HG02973 (cell line): Measurements from ENCODE around the gene SKAP1.
"Not testable (repeated sequence)": the region's sequence is repeated elsewhere in the genome, so short reads cannot be mapped to it uniquely, and the experiment has no call there.

ENCODE experiments used
- ATAC-seq: cut with Tn5 transposase; IDR thresholded peaks from one replicate; pipeline ENCODE4 v1.9.1; 2021; ENCODE audit warnings: moderate library complexity; ENCODE audit not compliant: unreplicated experiment

Gene SKAP1

DNA sequence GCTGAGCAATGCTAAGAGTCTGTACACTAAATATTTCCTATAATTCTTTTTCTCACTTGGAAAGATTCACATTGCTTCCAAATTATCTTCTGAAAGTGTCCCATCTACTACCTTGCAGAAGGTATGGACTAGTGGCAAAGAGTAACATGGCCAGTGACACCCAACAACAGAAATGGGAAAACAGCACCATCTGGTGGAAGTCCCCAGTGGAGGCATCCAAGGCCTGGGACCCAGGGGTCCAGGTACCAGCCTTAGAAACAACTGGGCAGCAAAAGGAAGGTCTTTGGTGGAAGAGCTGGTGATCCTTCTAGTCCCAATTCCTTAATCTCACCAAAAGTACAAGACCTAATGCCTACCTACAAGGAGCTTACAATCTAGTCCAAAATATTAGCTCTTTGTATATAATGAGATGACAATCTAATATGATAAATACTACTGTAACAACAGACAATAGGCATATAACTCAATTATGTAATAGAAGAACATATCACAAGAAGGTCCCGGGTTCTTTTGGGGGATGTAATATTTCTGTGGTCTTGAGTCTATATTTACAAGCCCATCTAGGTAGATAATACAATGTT, 55.3 kb downstream of the SKAP1 start:
- ATAC-seq = no peak

DNA sequence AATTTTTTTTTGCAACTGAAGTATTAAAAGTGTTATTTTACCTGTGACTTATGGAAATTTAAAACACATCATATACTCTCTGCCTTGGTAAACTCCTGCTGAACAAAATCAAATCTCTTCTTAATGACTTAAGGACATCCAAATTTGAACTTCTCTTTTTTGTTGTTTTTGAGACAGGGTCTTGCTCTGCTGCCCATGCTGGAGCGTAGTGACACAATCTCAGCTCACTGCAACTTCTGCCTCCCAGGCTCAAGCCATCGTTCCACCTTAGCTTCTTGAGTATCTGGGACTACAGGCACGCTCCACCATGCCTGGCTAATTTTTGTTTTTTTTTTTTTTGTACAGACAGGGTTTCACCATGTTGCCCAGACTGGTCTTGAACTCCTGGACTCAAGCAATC, 56.1 kb downstream of the SKAP1 start:
- ATAC-seq = no peak

DNA sequence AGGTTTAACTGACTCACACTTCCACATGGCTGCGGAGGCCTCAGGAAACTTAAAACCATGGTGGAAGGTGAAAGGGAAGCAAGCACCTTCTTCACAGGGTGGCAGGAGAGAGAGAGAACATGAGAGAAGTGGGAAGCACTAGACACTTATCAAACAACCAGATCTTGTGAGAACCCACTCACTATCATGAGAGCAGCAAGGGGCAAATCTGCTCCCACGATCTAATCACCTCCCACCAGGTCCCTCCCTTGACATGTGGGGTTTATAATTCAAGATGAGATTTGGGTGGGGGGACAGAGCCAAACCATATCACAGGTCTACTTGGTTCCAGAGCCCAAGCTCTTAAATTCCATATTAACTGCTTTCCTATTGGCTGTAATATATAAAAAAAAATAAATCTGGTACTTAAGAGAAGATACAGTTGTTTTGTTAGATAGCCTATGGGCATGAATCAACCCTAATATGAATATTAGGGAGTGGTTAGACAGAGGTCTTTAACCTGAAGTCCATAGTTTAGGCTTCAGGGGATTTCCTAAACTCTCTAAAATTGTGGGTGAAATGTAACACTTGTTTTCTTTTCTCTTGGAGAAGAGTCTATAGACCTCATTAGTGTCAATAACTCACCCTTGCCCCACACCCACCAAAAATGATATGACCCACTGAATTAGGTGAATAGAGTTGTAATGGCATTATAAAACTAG, 56.7 kb downstream of the SKAP1 start:
- ATAC-seq = no peak

DNA sequence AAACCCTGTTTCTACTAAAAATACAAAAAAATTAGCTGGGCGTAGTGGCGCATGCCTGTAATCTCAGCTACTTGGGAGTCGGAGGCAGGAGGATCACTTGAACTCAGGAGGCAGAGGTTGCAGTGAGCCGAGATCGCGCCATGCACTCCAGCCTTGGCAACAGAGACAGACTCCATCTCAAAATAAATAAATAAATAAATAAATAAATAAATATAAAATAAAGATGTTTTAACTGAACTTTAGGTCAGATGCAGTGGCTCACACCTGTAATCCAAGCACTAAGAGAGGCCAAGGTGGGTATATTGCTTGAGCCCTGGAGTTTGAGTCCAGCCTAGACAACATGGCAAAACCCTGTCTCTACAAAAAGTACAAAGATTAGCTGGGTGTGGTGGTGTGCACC, 61.0 kb downstream of the SKAP1 start:
- not testable (repeated sequence) for ATAC-seq

DNA sequence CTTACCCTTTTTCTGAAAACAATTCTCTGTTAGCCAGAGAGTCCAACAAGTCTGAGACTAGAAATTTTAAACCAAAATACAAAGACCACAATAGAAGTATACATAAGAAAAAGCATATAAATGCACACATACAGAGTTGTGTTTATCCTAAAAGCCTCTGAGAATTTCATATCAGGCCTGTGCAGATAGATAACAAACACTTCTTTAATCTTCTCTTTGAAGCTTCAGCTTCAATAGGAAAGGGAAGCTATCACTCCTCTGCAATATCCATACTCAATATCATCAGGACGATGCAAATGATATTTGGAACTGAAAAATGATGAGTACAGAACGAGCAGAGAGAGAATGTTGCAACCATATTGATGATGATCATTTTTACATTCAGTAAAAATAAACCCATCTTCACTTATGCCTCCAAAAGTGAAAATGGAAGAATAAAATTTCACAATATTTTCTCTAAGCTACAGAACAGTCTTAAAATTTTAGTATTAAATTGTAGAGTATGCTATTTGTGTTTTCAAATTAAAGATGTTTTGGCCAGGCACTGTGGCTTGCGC, 61.6 kb downstream of the SKAP1 start:
- ATAC-seq = no peak

DNA sequence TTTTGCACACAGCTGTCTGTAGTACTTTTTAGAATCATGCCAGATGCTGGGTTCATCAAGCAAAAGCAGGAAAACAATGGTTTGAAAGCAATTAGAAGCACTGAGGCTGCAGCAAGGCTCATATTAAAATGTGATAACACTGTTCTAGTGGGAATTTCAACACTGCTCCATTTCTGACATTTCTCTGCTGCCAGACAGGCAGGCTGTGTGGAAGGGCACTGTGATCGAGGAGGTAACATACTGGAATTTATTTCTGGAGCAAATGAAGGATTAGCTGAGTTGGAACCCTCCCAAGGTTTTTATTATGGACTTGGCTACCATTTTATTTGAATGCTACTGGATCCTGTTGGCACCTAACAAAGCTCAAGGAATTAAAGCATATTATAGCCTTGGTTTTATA, 66.9 kb downstream of the SKAP1 start:
- ATAC-seq = no peak

DNA sequence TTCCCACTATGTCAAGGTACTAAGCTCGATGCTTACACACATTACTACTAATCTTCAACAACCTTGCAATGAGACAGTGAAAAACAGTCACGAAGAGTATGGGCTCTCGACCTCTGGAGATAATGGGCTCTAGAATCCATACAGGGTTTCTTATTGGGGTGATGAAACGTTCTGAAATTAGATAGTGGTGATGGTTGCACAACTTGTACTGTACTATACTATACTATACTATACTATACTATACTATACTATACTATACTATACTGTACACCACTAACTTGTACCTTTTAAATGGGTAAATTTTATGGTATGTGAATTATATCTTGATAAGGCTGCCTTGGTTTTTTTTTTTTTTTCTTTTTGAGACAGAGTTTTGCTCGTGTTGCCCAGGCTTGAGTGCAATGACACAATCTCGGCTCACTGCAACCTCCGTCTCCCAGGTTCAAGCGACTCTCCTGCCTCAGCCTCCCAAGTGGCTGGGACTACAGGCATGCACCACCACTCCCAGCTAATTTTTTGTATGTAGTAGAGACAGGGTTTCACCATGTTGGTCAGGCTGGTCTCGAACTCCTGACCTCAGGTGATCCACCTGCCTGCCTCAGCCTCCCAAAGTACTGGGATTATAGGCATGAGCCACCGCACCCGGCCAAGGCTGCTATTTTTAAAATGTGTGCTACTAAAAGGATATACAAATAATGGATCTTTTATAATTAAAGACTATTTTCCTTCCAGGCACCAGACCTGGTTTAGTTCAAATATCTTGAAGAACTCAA, 69.0 kb downstream of the SKAP1 start:
- not testable (repeated sequence) for ATAC-seq

DNA sequence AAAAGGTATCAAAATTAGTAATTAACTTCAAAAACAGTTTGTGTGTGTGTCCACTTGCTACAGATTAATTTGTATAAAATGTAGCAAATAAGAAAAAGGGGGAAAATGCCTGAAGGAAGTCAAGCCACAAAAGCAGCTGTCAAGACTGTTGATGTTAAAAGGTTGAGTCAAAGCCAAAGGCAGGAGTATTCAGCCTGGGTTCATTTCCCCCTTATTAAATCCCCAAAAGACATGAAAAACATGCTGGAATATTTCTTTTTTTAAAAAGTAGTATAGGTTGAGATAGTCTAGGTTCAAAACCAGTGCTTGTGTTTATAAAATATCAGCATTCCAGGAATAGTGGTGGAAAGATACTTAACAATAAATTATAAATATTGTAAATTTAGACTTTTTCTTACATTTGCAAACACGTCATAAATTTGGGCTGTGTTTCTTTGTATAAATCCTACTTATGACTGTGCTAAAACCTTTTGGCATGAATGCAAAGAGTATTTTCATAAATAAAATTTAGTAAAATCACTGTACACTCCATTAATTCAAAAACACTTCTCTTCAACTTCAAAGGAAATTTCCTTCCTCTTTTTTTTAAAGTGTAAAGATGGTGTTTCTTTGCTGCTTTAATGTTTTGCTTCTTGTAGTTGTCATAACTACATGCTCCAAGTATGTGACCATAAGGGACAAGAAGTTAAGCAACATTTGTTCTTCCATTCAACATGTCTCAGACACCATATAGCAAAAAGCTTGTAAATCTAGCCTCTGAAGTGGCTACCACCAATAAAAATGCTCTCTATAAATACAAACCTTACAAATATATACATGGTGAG, 72.0 kb downstream of the SKAP1 start:
- ATAC-seq = no peak

DNA sequence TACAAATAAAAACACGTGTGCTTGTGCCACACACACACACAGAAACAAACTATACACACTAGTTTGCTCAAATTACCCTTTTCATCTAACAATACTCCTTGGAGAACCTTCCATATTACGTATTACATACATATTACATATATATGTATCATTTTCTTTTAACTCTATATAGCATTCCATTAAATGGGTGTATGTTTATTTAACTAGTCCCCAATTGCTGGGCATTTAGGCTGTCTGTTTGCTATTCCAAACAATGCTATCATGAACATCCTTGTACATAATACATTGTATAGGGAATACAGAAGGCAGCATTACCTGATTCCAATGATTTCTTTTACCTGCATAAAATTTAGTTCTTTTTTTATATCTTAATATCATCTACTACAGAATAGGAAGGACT, 73.1 kb downstream of the SKAP1 start:
- no peak for ATAC-seq

DNA sequence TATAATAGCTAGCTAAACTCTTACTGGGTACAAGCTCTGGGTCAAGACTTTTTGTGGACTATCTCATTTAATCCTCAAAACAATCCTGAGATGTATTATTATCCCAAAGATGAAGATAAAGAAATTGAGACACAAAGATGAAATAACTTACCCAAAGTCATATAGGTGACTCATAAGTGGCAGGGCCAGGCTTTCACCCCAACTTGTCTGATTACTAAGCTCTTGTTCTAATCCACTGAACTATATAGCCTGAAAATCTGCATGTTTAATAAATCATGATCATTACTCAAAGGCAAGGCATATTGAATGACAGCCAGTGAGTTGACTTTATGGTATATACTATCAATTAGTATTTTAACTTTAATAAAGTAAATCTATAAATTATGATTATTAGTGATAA, 77.4 kb downstream of the SKAP1 start:
- no peak for ATAC-seq

DNA sequence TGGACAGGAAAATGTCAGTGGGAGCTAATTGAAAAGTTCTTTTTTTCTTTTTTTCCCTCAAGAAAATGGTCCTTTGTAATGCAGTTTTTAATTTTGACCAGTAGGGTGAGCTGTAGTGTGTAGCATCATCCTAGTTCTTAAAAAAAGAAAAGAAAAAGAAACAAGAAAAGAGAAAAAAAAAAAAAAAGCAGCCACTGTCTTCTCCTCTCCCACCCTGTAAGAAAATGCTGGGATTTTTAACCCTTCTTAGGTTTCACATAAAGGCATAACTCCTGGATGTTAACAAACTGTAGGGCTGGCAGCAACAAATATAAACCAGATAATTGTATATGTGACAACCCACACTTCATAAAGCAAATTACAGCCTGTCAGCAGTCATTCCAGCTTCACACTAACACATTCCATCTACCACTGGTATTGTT, 78.1 kb downstream of the SKAP1 start:
- no peak for ATAC-seq

DNA sequence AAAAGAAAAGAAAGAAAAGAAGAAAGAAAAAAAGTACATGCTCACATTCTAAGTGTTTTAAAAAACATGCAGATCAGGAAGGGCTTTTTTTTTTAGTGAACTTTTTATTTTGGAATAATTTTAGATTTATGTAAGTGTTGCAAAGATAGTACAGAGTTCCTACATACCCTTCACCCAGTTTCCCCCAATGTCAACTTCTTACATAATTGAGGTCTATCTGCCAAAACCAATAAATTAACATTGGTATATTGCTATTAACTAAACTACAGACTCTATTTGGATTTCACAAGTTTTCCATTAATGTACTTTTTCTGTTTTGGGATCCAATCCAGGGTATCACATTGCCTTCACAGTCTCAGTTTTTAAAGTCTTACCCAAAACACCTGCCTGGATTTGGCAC, 81.7 kb downstream of the SKAP1 start:
- ATAC-seq = no peak

DNA sequence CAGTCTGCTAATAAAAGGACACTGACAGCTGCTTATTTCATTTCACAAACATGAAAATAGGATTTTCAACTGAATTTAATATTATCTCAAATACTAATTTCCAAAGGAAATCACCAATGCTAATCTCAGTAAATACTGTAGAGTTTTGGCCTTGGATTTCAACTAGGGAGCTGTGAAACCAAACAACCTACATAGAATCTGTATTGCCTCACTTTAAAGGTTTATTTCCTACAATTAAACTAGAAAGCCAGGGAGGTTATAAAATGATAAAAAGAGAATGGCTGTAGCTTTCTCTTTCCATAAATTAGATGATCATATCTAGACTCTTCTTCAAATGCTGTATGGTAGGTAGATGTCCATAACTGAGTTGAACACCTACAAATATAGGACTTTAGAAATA, 82.8 kb downstream of the SKAP1 start:
- ATAC-seq = no peak

DNA sequence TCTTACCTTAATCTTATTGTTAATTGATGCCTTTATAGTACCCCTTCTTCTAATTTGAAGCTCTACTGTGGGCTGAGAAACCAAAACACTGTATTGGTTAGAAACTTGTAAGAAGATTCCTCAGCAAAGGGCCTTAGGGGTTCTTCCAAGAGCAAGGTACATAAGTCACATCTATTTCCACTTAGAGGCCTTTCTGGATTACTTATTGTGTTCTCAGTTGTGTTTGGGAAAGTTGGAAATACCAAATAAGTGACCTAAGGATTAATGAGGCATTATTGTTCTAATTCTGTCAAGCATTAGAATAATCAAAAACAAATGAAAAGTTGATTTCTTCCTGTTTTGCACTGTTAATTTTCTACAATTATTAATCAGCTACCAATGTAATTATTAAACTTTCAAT, 85.8 kb downstream of the SKAP1 start:
- ATAC-seq = no peak

DNA sequence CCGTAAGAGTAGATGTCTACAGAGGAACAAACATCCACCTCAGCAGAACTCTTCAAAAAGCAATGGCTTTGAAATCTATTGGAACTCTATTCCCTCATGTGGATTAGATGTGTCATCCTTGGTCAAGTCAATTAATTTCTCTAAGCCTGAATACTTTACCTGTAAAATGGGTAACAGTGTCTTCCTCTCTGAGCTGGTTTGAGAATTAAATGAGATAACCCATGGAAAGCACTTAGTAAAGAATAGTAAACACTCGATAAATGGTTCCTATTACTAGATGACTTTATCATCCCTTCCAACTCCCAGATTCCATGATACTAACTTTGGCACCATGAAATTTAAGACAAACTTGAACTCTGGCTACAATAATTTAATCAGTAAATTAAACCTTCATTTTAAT, 89.1 kb downstream of the SKAP1 start:
- no peak for ATAC-seq

DNA sequence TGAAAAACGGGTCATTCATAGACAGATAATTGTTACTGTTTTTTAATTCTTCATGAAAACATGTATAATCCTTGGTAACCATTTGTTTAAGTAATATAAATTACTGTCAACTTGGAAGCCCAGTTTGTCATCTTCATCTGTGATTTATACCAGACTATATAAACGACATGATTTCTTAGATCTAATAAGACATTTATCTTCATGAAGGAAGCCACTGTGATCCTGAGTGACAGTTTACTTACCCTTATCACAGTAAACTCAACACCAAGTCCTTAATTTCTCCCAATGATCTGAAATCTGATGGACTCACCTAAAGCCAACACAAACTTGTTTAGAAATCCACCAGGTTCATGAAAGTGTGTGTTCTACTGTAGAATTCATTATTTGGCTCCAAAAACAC, 91.3 kb downstream of the SKAP1 start:
- no peak for ATAC-seq

DNA sequence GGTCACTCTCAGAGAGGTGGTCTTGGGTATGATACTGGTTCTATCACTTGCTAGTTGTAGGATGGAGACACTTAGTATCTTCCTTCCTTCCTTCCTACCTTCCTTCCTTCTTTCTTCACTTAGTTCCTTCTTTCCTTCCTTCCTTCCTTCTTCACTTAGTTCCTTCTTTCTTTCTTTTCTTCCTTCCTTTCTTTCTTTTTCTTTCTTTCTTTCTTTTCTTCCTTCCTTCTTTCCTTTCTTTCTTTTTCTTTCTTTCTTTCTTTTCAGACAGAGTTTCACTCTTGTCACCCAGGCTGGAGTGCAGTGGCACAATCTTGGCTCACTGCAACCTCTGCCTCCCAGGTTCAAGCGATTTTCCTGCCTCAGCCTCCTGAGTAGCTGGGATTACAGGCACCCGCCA, 92.1 kb downstream of the SKAP1 start:
- not testable (repeated sequence) for ATAC-seq

DNA sequence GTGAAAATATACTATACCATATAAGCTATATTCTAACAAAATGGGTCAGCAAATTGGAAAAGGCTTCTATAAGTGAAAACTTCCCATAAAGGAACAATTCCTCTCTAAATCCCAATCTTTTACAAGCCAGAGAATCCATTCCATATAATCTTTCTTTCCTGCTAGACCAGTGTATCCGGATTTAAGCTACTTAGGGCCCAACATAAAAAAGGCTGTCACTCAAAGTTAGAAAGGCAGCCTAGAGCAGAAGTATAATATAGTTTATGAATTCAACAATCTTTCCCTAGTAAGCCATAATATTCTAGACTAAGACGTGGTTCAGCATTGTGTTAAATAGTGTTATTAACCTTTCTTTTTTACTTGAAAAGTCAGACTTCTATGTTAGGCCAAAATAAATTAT, 93.0 kb downstream of the SKAP1 start:
- ATAC-seq = no peak

DNA sequence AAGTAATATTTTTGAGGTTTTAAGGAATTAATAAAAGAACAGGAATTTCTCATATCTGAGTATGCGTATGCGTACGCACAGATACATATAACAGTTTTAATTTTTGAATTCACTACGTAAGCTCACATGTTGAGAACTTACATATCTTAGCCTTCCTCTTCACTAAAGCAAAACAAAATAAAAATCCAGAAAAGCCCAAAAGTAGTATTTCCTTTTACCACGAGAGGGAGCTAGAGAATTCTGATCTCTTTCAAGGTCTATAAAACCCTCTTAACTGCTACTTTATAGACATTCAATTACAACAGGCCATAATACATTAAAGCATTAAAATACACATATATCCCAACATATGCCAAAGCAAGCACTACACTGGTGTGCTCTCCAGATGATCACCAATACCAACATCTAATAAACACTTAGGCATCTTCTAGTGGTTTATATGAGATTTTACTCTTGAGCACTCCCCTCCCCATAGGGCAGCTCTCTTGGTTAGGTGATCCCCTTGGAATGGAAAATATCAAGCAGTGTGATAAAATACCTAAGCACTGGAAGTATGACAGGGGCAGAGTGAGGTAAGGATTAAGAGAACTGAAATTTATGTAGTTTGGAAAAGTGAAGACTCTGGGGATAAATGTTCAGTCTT, 94.0 kb downstream of the SKAP1 start:
- no peak for ATAC-seq

DNA sequence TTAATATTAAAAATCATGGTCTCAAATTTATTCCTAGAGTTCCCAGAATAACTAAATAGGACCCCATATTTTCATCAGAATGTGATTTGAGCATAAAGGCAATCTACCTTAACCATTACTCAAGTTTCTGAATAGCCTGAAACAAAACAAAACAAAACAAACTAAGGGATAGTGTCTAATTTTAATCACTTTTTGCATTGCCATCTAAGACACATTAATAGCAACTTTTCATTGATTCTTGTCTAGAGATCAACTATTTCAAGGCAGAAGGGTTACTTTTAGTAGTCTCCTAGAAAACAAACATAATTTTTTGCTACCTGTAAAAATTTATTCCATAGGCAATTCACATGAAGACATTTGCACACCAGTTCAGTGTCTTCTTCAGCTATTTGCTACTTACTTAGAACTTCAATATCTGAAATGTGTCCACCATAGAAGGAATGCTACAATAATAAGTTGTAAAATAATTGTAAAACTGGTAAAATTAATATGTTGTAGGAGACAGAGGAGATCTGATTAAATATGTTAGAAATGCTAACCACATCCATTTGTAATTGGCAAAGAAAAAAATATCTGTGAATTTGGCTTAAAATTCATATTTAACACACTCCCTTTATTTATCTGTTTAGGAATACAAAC, 94.7 kb downstream of the SKAP1 start:
- no peak for ATAC-seq
